Right lobe of liver (tissue), 6 donors: ENCODE results near the gene PROCA1. TPM values are rescaled to one million over a fixed set of nuclear protein-coding genes. Genes with fewer than 3 reads are reported as not detected.

Experiments
- ATAC-seq, 4 donors: fragments of 200-7000 bp; cut with Tn5 transposase; one replicate each; pipeline ENCODE4 v1.9.1; 2020; ENCODE audit warnings: mild to moderate bottlenecking in 4 of 4, moderate library complexity in 4 of 4
- DNase-seq, 3 donors: peaks; one replicate each; pipeline ENCODE4 v3.0.0-alpha.2; 2020
- H3K27ac ChIP-seq, 3 donors: fragments of 200-600 bp; one replicate each; pipeline ENCODE4 v1.8.0; 2022
- H3K27me3 ChIP-seq, 2 donors: fragments of 200-600 bp; one replicate each; pipeline ENCODE4 v1.8.0; 2022
- H3K36me3 ChIP-seq, 4 donors: fragments of 200-600 bp; sonication (generic) in 1 of 4; one replicate each; pipeline versions ENCODE4 v1.5.1 to v1.8.0; 2017 to 2022; ENCODE audit warnings: control low read depth in 1 of 4
- H3K4me1 ChIP-seq, 4 donors: fragments of 200-600 bp; sonication (generic) in 1 of 4; one replicate each; pipeline versions ENCODE4 v1.5.1 to v1.8.0; 2017 to 2022; ENCODE audit warnings: control low read depth in 1 of 4
- H3K4me3 ChIP-seq, 3 donors: fragments of 200-600 bp; one replicate each; pipeline ENCODE4 v1.8.0; 2022
- H3K9me3 ChIP-seq, 4 donors: fragments of 200-600 bp; sonication (generic) in 1 of 4; one replicate each; pipeline versions ENCODE4 v1.5.1 to v1.8.0; 2017 to 2022; ENCODE audit warnings: control low read depth in 1 of 4
- POLR2A ChIP-seq: fragments of 450-650 bp; IDR thresholded peaks from one replicate; pipeline ENCODE4 v1.6.1; 2017; ENCODE audit warnings: antibody characterized with exemption, mild to moderate bottlenecking
- WGBS: methylation state at CpG from one replicate; pipeline ENCODE4 v1.1.6; 2018; ENCODE audit warnings: low coverage, low lambda C conversion rate; ENCODE audit not compliant: insufficient coverage; ENCODE audit errors: missing lambda C conversion rate; 5-methylcytosine and 5-hydroxymethylcytosine counted together
- intact Hi-C, 2 donors: fragments of 100-400 bp; cut with DNase I; formaldehyde crosslinking; loops; one replicate each; pipeline versions ENCODE4 v1.11.2 to v1.14.1; 2022
- total RNA-seq, 6 experiments: library from RNA; depleted of rRNA in 2 of 6; stranded (reverse); fragments of >200 nt in 2 of 6; fragmentation: NEBNext Ultra II Directional in 3 of 6; extraction: Animal tissue kit (Norgen Biotek cat#: 25700) in 3 of 6; gene quantifications; one replicate each; pipeline versions ENCODE4 v1.1.0 to v1.2.4, GENCODE V29; 2016 to 2023
- TF ChIP-seq, protein P1 (sequence below), 4 donors: fragments of 200-600 bp in 3 of 4; fragments of 450-650 bp in 1 of 4; IDR thresholded peaks; one replicate each; pipeline versions ENCODE4 v1.5.1 to v1.8.0; 2016 to 2022; ENCODE audit warnings: antibody characterized with exemption in 4 of 4, mild to moderate bottlenecking in 2 of 4
- donor health status: DM: no; HTN: yes; CAD: no.
- donor health status: DM: no; HTN: no; CAD: no.
- donor health status: DM: no; HTN: no; CAD: no.
- donor health status: DM: no; HTN: yes; CAD: no.
- donor health status: DM: no; HTN: yes; CAD: no.

Gene PROCA1
- total RNA-seq, 6 experiments from 2014 or later = 0.18 to 0.97 (median 0.54) TPM; not detected in 1

DNA sequence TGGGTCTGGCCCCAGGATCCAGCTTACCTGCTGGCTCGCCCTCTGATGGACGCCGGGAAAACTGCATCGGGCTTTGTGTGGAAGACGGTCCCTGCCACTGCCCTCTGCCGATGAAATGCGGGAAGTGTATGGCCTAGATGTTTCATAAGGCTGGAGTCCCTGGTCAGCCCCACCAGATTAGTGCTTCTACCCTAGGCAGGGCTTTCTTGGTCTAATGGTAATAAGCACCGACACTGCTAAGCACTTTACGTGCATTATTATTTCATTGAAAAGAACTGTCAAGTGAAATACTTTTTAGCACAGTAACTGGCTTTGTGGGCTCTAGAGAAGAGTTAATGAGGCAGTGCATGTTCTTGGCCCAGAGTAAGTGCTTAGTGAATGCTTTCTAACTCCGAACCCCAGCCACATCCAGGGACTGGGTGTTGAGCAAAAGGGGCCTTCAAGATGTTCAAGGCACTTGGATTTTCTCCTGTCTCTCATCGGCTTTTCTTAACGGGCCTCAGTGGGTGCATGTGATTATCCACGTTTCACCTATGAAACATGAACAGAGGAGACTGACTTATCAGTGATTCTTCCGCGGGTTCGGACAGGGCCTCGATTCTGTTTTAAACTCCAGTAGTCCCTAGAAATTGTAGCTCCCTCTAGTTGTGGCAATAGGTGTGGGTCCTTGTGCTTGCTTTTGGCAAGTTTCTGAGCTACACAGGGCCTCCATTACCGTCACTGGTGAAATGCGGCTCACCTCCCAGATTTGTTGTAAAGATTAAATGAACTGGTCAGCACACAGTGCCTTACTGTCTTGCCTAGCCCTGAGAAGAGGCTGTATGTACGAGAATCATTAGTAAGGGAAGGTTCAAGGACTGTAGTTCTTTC lies 38.7 kb upstream of the PROCA1 start:
- ATAC-seq = peak; percentile 77 to 87 (median 84)
- Histone ChIP-seq H3K4me3 (no peak overlapping the region), H3K4me1 (peaks cover 0 to 21% (median 9%) of the 10 kb centered on the region in 4 donors), H3K27me3 (no peaks in the 10 kb centered on the region), H3K27ac (no peak overlapping the region), H3K9me3 (no peaks in the 10 kb centered on the region), H3K36me3 (peaks cover 5 to 45% (median 16%) of the 10 kb centered on the region in 4 donors)
- no peak for TF ChIP-seq POLR2A
- TF ChIP-seq, protein P1, sequence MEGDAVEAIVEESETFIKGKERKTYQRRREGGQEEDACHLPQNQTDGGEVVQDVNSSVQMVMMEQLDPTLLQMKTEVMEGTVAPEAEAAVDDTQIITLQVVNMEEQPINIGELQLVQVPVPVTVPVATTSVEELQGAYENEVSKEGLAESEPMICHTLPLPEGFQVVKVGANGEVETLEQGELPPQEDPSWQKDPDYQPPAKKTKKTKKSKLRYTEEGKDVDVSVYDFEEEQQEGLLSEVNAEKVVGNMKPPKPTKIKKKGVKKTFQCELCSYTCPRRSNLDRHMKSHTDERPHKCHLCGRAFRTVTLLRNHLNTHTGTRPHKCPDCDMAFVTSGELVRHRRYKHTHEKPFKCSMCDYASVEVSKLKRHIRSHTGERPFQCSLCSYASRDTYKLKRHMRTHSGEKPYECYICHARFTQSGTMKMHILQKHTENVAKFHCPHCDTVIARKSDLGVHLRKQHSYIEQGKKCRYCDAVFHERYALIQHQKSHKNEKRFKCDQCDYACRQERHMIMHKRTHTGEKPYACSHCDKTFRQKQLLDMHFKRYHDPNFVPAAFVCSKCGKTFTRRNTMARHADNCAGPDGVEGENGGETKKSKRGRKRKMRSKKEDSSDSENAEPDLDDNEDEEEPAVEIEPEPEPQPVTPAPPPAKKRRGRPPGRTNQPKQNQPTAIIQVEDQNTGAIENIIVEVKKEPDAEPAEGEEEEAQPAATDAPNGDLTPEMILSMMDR (IDR thresholded peaks at IDR 0.05) = peak; percentile 99 to 100 (median 100)
- 27% methylated on average over 18 of the region's 20 CpGs for WGBS
- DNase-seq = peak; percentile 90 to 92 (median 92)
- intact Hi-C loops = loop anchor here (10.0 kb wide), 1 partner anchor 164 kb away; no protein-coding TSS in a partner anchor

DNA sequence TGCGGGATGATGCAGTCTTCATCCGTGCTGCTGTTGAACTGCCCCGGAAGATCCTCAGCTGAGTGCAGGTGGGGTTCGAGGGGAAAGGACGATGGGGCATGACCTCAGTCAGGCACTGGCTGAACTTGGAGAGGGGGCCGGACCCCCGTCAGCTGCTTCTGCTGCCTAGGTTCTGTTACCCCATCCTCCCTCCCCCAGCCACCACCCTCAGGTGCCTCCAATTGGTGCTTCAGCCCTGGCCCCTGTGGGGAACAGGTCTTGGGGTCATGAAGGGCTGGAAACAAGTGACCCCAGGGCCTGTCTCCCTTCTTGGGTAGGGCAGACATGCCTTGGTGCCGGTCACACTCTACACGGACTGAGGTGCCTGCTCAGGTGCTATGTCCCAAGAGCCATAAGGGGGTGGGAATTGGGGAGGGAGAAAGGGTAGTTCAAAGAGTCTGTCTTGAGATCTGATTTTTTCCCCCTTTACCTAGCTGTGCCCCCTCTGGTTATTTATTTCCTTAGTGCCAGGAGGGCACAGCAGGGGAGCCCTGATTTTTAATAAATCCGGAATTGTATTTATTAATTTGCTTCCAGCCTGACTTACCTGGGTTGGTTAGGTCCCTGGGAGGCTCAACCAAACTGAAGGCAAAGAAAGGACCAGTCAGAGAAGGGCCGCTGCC lies 38.0 kb upstream of the PROCA1 start:
- no peaks in the 10 kb centered on the region for H3K27me3 ChIP-seq
- TF ChIP-seq, protein P1 (IDR thresholded peaks at IDR 0.05) = no peak
- no peak for TF ChIP-seq POLR2A
- WGBS = 10% methylated on average over 4 of the region's 11 CpGs
- H3K36me3 ChIP-seq = peaks cover 5 to 45% (median 16%) of the 10 kb centered on the region in 4 donors
- DNase-seq = no peak
- ATAC-seq = no peak
- intact Hi-C loops = loop anchor here (10.0 kb wide), 1 partner anchor 165 kb away; no protein-coding TSS in a partner anchor
- peaks cover 0 to 21% (median 11%) of the 10 kb centered on the region in 4 donors for H3K4me1 ChIP-seq
- H3K4me3 ChIP-seq = no peak overlapping the region
- H3K27ac ChIP-seq = no peak overlapping the region
- no peaks in the 10 kb centered on the region for H3K9me3 ChIP-seq

- TF ChIP-seq POLR2A = no peak
- TF ChIP-seq, protein P1 (IDR thresholded peaks at IDR 0.05) = no peak
- Histone ChIP-seq H3K4me1 (peaks cover 0 to 21% (median 11%) of the 10 kb centered on the region in 4 donors), H3K27ac (no peak overlapping the region), H3K27me3 (no peaks in the 10 kb centered on the region), H3K36me3 (peaks cover 5 to 45% (median 16%) of the 10 kb centered on the region in 4 donors), H3K4me3 (no peak overlapping the region), H3K9me3 (no peaks in the 10 kb centered on the region)
- DNase-seq (peak in 1 of 3 donors; percentile 59), ATAC-seq (no peak)
- WGBS = 40% methylated on average over 5 of the region's 18 CpGs
- intact Hi-C loops = no loop called here
These were observed 37.3 kb upstream of the PROCA1 start for GRCh38 chr17:28748852-28749515.
